ENCODE measurements around the gene FGFBP3.
"Not testable (repeated sequence)": the region's sequence is repeated elsewhere in the genome, so short reads cannot be mapped to it uniquely, and the experiment has no call there.

FGFBP3 gene

GRCh38 chr10:91901784-91902677 is 7.3 kb downstream of the FGFBP3 start:
- no peak for TF ChIP-seq CTCF (conservative IDR thresholded peaks at IDR 0.05; ENCODE audit: low read depth, low read length)
- no peak overlapping the region for H3K4me3 ChIP-seq (ENCODE audit: low read length)
- DNase-seq (ENCODE audit: low read depth), result peak; percentile 80

GRCh38 chr10:91897421-91897820 is 11.9 kb downstream of the FGFBP3 start:
- no peak for DNase-seq (ENCODE audit: low read depth)
- H3K4me3 ChIP-seq (ENCODE audit: low read length), result no peak overlapping the region
- TF ChIP-seq CTCF (conservative IDR thresholded peaks at IDR 0.05; ENCODE audit: low read depth, low read length), result no peak

GRCh38 chr10:91896212-91896756 is 13.0 kb downstream of the FGFBP3 start:
- no peak for TF ChIP-seq CTCF (conservative IDR thresholded peaks at IDR 0.05; ENCODE audit: low read depth, low read length)
- DNase-seq (ENCODE audit: low read depth), result no peak

GRCh38 chr10:91894261-91894685 is 15.0 kb downstream of the FGFBP3 start:
- not testable (repeated sequence) for DNase-seq (ENCODE audit: low read depth); H3K4me3 ChIP-seq (ENCODE audit: low read length)

More at GRCh38 chr10:91896212-91896756, 13.0 kb downstream of the FGFBP3 start:
- H3K4me3 ChIP-seq (ENCODE audit: low read length), result no peak overlapping the region

DNA sequence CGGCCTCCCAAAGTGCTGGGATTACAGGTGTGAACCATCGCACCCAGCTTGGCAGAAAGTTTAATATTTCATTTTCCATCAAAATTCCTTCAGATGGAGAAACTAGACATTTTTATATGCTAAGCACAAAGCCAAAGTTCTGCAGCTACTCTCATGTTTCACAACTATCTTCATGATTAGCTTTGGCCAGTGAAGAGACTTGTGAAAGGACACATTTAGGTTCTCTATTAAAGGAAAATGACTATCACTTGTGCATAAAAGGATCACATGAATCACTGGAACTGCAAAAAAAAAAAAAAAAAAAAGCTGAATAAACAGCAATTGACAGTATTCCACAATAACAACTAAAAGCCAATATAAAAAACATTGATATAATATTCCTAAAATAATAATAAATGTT is 16.2 kb downstream of the FGFBP3 start:
- no peak for DNase-seq (ENCODE audit: low read depth)
- TF ChIP-seq CTCF (conservative IDR thresholded peaks at IDR 0.05; ENCODE audit: low read depth, low read length), result no peak
- no peak overlapping the region for H3K4me3 ChIP-seq (ENCODE audit: low read length)

- no peak for DNase-seq (ENCODE audit: low read depth)
- no peak overlapping the region for H3K4me3 ChIP-seq (ENCODE audit: low read length)
- TF ChIP-seq CTCF (conservative IDR thresholded peaks at IDR 0.05; ENCODE audit: low read depth, low read length), result no peak
Observed at GRCh38 chr10:91891125-91892001, 17.9 kb downstream of the FGFBP3 start.
